NCI-H2227 (cell line): ENCODE data around the gene FBRS.
"Not testable (repeated sequence)": the region's sequence is repeated elsewhere in the genome, so short reads cannot be mapped to it uniquely, and the experiment has no call there.

ENCODE experiments used
- DNase-seq: peaks from one replicate; lab custom pipeline; 2025; ENCODE audit not compliant: unreplicated experiment; lab: John Stamatoyannopoulos, UW

The FBRS gene

DNA sequence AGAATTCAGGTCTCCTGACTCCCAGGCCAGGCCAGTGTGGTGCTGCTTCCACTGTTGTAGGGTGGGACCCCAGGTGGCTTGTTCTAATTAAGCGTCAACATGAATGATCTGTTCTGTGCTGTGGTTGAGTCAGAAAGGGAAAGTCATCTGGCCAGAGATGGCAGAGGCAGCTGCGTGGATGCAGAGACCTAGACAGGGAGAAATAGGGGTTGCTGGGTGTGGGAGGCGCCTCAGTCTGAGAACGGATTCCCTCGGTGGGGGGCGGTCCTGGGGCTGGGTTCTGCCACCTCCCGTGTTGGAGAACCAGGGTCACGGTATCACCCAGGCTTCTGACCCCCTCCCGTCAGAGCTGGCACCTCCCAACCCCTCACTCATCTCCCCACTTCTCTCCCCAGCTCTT is 5.6 kb downstream of the FBRS start:
- DNase-seq: no peak

DNA sequence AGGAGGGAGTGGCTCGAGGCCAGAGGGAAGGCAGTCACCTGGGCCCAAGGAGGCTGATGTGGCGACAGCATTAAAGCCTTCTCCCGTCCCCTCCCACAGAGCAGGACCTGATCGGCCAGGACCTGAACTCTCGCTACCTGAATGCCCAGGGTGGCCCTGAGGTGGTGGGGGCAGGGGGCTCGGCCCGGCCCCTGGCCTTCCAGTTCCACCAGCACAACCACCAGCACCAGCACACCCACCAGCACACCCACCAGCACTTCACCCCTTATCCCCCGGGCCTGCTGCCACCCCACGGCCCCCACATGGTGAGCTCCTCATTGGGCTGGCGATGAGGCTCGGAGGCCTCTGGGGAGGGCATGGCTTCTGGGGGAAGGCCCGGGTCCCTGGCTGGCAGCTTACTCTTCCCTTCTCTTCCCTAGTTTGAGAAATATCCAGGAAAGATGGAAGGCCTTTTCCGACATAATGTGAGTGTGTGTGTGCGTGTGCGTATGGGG is 6.4 kb downstream of the FBRS start:
- DNase-seq: no peak

DNA sequence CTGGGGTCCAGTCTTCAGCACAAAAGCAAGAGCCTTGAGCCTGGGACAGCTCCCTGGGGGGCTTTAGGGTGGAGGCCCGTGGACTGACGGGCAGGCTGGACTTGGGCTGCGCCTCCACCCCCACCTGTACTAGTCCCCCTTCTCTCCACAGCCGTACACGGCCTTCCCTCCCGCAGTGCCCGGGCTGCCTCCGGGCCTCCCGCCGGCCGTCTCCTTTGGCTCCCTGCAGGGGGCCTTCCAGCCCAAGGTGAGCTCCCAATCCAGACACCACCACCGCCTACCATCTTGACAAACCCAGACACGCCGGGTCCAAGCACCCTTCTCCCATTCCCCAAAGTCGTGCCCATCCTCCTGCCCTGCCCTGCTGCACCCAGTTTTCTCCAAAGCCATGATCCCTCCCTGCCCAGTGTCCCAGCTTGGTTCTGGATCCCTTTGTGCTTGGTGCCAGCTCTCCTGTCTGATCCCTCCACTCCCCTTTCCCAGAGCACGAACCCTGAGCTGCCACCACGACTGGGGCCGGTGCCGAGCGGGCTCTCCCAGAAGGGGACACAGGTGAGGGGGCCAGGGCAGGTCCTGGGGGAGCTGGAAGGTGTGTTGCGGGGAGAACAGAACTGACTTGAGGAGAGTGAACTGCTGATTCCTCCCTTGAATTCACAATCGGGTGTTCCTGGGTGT is 7.1 kb downstream of the FBRS start:
- DNase-seq: no peak

DNA sequence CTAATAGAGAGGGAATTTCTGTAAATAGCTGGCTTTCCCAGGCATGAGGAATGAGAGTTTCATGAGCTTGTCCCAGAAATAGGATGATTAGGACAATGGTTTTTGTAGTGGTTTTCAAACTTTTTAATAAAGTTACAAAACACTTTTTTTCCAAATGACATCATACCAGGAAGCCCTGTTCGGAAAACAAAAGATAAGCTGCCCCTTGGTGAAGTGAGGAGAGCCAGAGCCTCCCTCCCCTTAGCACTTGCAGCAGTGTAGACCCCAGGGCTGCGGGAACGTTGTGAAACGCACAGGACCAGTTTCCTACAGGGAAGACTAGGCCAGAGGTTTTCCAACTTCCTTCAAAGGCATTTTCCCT is 7.6 kb downstream of the FBRS start:
- no peak for DNase-seq

DNA sequence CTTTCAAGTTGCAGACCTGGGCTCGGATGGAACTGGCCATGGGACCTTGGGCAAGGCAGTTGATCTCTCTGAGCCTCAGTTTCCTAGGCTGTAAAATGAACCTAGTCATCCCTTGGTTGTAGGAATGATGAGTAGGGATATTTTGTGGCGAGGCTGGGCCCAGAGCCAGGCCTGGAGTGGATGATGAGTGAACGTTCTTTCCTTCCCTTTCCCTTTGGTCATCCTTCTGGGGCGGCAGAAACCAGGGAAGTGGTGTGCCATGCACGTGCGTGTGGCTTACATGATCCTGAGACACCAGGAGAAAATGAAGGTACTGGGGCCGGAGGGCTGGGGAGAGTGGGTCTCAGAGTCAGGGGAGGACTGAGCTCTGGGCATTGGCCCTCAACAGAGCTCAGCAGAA is 8.4 kb downstream of the FBRS start:
- no peak for DNase-seq

DNA sequence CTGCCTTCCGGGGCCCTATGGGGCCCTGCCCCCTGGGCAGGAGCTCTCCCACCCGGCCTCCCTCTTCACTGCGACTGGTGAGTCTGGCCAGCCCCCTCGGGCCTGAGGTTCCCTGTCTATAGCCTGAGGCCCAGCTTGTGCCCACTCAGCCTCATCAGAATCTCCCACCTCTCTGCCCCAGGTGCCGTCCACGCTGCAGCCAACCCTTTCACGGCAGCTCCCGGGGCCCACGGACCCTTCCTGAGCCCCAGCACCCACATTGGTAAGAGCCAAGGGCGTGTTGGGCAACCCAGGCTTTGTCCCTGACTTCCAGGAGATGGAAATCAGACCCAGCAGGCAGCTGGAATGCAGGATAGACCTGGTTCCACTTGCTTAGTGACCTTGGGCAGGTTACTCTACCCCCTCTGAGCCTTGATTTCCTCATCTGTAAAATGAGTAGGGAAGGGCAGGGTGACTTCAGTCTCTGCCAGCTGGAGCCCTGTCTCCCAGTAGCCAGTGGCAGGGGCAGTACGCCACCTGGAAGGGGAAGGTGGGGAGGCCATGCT is 9.2 kb downstream of the FBRS start:
- no peak for DNase-seq

DNA sequence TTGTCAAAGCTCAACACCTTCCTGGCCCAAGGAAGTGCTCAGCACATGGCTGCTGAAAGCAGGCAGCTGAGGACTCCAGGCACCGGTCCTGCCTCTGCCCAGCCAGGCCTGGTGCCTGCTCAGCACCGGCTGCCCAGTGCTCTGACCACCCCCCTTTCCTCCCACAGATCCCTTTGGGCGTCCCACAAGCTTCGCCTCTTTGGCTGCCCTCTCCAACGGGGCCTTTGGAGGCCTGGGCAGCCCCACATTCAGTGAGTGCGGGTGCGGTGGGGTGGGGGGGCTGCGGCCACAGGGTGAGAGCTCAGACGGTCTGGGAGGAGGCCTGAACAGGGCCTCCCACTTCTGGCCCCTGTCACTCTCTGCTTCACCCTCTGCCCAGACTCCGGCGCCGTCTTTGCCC is 10.2 kb downstream of the FBRS start:
- no peak for DNase-seq

DNA sequence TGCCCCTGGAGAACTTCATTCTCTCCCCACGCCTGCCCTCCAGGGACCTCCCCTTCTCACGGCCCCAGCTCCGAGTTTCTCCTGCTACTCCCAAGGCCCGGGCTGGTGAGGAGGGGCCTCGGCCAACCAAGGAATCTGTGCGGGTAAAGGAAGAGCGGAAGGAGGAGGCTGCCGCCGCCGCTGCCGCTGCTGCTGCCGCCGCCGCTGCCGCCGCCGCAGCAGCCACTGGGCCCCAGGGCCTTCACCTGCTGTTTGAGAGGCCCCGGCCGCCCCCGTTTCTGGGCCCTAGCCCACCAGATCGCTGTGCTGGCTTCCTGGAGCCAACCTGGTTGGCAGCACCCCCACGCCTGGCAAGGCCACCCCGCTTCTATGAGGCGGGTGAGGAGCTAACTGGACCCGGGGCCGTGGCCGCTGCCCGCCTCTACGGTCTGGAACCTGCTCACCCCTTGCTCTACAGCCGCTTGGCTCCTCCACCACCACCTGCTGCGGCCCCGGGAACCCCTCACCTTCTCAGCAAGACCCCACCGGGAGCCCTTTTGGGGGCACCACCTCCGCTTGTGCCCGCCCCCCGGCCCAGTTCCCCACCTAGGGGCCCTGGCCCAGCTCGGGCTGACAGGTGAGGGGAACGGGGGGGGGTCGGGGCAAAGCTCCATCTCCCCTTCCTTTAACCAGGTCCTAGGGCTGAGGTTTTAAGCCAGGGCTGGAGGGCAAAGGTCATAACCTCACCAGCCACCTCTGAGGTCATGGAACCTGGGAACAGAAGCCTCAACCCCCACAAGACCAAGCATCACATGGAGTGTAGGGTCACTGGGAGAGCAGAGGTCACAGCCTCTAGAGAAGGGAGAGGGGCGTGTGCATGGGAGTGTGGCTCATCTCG is 11.0 kb downstream of the FBRS start:
- no peak for DNase-seq

DNA sequence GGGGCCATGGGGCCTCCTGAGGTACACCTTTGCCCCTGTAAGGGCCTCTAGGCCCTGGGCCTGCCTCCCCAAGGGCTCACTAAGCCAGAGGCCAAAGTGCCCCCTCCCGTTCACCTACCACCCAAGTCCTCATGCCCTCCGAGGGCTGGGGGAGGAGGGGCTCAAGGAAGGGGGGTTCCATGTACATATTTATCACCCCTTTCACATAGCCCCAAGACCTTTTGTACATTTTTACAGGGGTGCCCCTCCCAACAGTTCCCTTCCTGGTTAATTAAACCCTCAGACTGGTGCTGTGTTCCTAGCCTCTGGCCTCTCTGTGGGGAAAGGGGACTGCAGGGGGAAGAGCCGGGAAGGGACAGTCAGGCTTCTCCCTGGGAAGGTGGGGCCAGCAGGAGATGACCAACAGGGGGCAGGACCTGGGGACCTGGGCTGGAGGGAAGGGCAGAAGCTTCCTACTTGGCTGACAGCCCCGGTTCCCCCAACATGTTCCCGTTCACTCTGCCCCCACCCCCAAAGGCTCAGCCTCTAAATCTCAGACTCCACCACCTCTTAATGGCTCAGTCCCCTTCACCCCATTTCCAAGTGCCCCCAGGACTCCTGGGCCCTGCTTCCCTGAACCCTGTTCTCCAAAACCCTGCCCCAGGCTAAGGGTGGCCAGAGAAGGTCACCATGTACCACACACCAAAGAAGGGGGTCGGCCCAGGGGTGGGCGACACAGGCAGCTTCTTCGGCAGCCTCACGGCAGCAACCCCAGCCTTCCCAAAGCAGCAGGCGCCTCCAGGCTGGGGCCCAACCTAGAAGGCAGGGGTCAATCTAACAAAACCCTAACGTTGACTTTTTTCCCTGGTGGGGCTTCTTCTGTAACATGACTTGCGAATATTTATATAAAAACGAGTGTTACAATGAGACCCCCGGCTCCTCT is 11.9 kb downstream of the FBRS start:
- no peak for DNase-seq

DNA sequence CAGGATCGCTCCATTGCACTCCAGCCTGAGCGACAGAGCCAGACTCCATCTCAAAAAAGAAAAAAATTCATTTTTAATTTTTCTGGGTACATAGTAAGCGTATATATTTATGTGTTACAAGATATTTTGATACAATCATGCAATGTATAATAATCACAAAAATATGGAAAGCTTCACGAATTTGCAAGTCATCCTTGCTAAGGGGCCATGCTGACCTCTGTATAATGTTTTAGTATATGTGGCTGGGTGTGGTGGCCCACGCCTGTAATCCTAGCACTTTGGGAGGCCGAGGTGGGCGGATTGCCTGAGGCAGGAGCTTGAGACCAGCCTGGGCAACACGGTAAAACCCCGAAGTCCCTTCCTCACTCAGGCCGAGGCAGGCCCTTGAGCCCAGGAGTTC is 16.9 kb downstream of the FBRS start:
- no peak for DNase-seq

DNA sequence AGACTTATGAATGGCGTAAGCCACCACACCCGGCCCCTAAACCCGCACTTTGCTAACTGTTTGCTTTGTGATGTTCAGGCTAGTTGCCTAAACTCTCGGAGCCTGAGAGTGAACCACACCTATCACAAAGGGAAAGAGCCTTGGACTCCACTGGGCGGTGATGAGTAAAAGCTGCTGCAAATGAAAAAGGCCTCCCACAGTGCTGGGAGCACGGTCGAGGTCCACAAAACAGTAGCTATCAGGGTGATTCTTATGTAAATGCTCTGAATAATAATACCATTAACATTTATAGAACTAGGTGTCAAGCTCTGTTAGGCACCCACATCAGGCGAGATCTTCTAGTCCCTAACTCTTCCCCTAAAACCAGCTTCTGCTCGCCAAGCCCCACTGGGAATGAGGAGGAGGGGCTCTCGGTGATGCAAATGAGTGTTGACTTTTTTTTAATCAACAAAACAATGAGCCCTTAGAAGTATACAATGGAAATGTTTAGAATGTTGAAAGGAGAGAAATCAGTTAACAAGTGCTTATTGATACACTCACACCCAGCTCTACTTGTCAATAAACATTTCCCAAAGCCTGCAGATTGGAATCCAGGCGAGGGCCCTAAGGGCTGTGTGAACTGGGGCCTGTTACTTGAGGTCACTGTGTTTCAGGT is 19.8 kb downstream of the FBRS start:
- no peak for DNase-seq

DNA sequence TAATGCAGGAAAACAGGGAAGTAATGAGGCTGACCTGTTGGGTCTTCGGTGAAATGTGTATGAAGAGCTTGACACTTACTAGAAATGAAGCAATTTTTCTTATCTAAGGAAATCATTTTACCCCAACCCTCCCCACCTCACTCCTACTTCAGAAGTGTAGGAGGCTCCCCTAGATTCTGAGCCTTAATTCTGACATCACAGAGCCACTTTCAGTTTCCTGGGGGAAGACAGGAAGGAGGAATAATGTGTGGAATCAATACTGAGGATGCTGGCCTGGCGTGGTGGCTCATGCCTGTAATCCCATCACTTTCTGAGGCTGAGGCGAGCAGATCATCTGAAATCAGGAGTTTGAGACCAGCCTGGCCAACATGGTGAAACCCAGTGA is 20.3 kb downstream of the FBRS start:
- DNase-seq: no peak

DNA sequence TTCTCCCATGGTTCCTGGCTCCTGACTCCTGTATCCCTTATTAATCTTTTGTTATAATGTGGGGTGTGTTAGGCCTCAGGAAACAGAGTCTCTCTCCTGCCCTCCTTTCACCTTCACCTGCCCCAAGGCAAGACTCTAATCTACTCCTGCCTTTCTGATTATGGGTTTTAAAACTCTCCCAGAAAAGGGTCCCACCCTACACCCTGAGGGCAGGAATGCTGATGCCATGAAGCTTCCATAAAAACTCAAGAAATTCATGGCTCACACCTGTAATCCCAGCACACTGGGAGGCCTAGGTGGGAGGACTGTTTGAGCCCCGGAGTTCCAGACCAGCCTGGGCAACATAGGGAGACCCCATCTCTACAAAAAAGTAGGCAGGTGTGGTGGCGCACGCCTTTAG is 22.1 kb downstream of the FBRS start:
- DNase-seq: no peak

DNA sequence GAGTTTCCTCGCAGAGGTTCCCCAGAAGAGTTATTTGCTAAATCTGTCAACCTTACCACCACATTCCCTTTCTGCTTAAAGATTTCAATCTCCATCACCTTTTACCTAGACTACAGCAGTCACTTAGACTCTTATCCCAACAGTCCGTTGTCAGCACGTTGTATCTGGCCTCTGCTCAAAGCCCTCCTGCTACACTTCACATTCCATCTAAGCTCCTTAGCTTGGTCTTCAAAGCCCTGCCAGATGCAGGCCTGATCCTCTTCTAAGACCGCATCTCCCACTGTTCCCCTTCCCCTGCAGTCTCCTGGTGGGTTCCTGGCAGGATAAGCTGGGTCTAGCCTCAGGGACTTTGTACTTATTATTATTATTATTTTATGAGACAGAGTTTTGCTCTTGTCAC is 30.5 kb downstream of the FBRS start:
- no peak for DNase-seq

DNA sequence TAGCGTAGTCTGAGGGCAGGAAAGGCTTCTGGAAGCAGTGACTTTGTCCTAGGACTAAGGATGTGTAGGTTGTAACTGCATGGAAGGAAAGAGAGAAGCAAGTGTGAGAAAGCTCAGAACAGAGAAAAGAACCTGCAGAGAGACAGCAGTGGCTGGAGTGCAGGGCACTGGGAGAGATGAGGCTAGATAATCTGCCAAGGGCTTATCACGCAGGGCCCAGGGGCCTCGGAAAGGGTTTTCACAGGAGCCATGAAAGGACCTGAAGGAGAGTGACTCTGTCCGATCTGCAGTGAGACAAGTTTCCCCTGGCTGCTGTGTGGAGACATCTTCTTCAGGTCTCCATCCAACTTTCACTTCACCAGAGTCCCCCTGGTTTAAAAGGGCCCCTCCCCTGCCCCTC is 33.7 kb downstream of the FBRS start:
- DNase-seq: no peak

DNA sequence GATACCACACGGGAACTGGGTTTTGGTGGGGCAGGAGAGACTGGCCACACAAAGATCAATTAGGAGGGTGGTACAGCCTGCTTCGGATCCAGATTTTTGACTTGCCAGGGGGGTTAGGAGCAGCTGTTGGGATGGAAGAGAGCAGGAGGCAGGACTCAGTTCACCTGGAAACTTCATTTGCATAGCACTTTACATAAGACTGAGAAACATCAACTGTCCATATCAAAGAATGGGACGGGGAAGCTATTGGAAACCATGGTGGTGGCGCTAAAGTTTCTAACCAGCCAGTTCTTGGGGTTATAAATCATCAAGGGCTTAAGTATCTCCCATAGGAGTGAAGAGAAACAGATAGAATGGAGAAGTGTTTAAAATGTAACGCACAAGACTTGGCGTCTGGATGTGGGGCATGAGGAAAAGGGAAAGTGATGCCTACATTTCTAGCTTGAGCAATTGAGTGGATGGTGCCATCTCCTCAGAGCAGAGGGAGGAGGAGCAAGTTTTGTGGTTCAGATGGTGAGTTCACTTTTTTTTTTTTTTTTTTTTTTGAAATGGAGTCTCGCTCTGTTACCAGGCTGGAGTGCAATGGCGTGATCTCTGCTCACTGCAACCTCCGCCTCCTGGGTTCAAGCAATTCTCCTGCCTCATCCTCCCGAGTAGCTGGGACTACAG is 34.3 kb downstream of the FBRS start:
- no peak for DNase-seq

DNA sequence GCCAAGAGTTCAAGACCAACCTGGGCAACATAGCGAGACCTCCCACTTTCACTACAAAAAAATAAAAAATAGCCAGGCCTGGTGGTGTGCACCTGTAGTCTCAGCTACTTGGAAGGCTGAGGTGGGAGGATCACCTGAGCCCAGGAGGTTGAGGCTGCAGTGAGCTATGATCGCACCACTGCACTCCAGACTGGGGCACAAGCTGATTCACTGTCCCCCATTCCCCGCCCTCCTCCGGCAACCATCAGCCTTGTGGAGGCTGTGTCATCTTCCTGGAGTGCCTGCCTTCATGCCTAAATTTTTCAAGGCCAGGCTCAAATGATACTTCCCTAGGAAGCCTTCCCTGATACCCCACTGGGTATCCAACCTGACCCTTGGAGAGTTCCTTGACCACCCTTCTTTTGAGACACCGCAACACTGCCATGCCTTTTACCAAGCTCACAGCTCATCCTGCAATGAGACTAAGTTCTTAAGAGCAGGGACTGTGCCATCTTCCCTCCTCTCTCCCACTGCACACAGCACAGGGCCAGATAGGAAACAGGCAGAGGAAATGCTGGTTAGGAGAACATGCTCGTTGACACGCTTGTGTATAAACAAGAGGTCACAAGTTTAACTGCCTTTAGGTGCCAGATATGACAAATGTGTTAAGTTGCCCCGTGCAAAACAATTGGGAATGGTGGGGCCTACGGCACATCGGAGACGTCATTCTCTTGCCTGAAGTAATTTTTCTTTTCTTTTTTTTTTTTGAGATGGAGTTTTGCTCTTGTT is 36.9 kb downstream of the FBRS start:
- no peak for DNase-seq

DNA sequence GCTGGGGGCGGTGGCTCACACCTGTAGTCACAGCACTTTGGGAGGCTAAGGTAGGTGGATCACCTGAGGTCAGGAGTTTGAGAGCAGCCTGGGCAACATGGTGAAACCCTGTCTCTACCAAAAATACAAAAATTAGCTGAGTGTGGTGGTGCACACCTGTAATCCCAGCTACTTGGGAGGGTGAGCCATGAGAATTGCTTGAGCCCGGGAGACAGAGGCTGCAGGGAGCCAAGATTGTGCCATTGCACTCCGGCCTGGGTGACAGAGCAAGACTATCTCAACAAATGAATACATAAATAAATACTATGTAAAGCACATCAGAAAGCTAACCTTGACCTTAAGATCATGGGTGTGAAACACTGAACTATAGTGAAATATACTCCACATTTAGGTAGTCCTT is 38.4 kb downstream of the FBRS start:
- not testable (repeated sequence) for DNase-seq
